Bronchial smooth muscle cell (primary cell): Measurements from ENCODE around the gene MAGEA6. TPM values are rescaled to one million over a fixed set of nuclear protein-coding genes. Genes with fewer than 3 reads are reported as not detected.

Experiments used
- total RNA-seq: library from RNA; depleted of rRNA; stranded (reverse); fragments of >200 nt; gene quantifications from 2 replicates; pipeline ENCODE4 v1.2.1, GENCODE V29; 2014

The MAGEA6 gene, protein sequence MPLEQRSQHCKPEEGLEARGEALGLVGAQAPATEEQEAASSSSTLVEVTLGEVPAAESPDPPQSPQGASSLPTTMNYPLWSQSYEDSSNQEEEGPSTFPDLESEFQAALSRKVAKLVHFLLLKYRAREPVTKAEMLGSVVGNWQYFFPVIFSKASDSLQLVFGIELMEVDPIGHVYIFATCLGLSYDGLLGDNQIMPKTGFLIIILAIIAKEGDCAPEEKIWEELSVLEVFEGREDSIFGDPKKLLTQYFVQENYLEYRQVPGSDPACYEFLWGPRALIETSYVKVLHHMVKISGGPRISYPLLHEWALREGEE
- not detected in 2 replicates for total RNA-seq

DNA sequence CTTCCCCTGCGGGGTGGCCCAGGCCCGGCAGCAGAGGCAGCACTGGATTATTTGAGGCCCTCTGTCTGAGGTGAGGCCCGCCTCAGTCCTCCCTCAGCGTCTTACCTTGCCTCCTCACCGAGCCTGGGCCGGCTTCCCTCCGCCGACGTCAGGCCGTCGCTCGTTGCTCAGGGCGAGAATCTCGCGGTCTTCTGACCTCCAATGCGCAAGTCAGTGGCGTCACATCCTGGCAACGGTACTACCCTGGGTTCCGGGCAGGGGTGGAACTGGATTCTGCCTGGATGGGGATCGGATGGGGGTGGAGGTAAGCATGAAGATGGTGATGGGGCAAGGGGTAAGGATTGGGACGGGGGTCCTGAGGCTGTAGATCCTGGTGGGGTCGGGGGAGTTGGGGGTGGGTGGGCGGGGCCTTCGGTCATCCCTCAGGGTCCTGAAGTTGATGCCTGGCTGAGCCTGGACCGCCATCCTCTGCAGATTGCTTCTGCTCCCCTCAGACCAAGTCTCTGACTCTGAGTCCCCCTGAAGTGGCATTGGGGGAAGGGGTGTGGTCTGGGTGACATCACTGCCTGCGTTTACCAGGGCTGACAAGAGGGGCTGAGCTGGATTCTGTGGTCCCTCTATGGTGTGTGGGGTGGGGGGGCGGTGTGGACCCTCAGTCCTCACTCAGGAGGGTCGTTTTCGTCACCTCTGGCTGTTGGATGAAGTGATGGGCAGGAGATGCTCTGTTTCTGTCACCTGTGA is at the start of gene MAGEA6:
Gene MAGEA6, minus strand, starts transcription at position 141 of the 741 bp plus-strand sequence. CDS start 2,039 bp downstream, outside the sequence.

DNA sequence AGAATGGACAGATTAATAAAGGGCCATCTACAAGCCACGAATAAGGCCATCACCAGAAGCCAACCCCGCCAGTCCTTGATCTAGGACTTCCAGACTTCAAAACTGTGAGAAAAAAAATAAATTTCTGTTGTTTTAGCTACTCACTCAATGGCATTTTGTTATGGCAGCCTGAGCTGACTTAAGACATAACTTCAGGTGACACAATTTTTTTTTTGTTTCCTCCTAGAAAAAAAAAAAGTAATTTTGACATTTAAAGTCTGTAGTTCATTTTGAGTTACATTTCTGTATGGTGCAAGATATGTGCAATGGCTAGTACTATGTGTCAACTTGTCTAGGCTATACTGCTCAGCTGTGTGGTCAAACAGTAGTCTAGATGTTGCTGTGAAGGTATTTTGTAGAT is 10.6 kb downstream of the MAGEA6 start, which contains the start of gene CSAG3:
Gene CSAG3, plus strand, starts transcription at position 301 of the 400 bp plus-strand sequence.

DNA sequence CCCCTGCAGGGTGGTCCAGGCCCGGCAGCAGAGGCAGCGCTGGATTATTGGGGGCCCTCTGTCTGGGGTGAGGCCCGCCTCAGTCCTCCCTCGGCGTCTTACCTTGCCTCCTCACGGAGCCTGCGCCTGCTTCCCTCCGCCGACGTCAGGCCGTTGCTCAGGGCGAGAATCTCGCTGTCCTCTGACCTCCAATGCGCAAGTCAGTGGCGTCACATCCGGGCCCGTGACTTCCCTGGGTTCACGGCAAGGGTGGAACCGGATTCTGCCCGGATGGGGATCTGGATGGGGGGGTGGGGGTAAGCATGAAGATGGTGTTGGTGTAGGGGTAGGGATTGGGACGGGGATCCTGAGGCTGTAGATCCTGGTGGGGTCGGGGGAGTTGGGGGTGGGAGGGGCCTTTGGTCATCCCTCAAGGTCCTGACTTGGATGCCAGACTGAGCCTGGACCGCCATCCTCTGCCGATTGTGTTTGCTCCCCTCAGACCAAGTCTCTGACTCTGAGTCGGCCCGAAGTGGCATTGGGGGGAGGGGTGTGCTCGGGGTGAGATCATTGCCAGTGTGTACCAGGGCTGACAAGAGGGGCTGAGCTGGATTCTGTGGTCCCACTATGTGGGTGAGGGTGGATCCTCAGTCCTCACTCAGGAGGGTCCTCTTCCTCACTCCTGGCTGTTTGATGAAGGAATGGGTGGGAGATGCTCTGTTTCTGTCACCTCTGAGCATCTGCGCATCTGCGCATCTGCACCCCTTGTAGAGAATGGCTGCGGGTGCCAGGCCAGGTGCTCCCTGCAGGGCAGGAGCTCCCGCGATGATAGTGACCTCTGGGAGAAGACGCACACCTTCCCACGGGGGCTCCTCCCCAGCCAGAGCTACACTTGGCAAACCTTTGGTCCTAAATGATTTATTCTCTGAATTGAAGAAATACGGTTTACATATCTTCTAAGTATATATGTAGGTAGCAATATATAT is 15.5 kb downstream of the MAGEA6 start, which contains the start of gene MAGEA2:
Gene MAGEA2, minus strand, starts transcription at position 157 of the 965 bp plus-strand sequence. CDS start 2,479 bp downstream, outside the sequence.

DNA sequence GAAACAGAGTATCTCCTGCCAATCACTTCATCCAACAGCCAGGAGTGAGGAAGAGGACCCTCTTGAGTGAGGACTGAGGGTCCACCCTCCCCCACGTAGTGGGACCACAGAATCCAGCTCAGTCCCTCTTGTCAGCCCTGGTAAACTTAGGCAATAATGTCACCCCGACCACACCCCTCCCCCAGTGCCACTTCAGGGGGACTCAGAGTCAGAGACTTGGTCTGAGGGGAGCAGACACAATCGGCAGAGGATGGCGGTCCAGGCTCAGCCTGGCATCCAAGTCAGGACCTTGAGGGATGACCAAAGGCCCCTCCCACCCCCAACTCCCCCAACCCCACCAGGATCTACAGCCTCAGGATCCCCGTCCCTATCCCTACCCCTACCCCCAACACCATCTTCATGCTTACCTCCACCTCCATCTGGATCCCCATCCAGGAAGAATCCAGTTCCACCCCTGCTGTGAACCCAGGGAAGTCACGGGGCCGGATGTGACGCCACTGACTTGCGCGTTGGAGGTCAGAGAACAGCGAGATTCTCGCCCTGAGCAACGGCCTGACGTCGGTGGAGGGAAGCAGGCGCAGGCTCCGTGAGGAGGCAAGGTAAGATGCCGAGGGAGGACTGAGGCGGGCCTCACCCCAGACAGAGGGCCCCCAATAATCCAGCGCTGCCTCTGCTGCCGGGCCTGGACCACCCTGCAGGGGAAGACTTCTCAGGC is 36.1 kb downstream of the MAGEA6 start, which contains the start of the genes CSAG1 and MAGEA12:
Gene CSAG1, minus strand, starts transcription at position 461 of the 715 bp plus-strand sequence. CDS start 1,261 bp downstream, outside the sequence.
Gene MAGEA12, plus strand, starts transcription at position 497 of the 715 bp plus-strand sequence. CDS start 2,405 bp downstream, outside the sequence.

Other genes starting within 250 kb of the MAGEA6 start
- under 0.01 TPM in 2 replicates for gene GABRQ, start 131.8 kb downstream of the MAGEA6 start, total RNA-seq
- gene MAGEA3, start 70.9 kb downstream of the MAGEA6 start, total RNA-seq: not detected in 2 replicates
- not detected in 2 replicates for gene CSAG2, start 60.4 kb downstream of the MAGEA6 start, total RNA-seq
- gene MAGEA2B, start 55.1 kb downstream of the MAGEA6 start, total RNA-seq: not detected in 2 replicates
- not detected in 2 replicates for gene CSAG1, start 36.0 kb downstream of the MAGEA6 start, total RNA-seq
- gene MAGEA12, start 35.9 kb downstream of the MAGEA6 start, total RNA-seq: not detected in 2 replicates
- 0.16 TPM in 1 of 2 replicates, not detected in the other for gene MAGEA2, start 15.8 kb downstream of the MAGEA6 start, total RNA-seq
- gene CSAG3, start 10.5 kb downstream of the MAGEA6 start, total RNA-seq: not detected in 2 replicates
- gene CETN2, start 61.1 kb upstream of the MAGEA6 start, total RNA-seq: 36.6 and 55.8 TPM in 2 replicates
- 13.7 and 18.4 TPM in 2 replicates for gene NSDHL, start 61.4 kb upstream of the MAGEA6 start, total RNA-seq
- 0.94 and 1.7 TPM in 2 replicates for gene ZNF185, start 128.4 kb upstream of the MAGEA6 start, total RNA-seq
- gene PNMA5, start 224.4 kb upstream of the MAGEA6 start, total RNA-seq: not detected in 2 replicates